GM18861 (cell line): ENCODE data around the gene ACSS2.
"Not testable (repeated sequence)": the region's sequence is repeated elsewhere in the genome, so short reads cannot be mapped to it uniquely, and the experiment has no call there.

Experiments
- ATAC-seq: cut with Tn5 transposase; IDR thresholded peaks from one replicate; pipeline ENCODE4 v1.9.1; 2021; ENCODE audit not compliant: unreplicated experiment

ACSS2 gene

DNA sequence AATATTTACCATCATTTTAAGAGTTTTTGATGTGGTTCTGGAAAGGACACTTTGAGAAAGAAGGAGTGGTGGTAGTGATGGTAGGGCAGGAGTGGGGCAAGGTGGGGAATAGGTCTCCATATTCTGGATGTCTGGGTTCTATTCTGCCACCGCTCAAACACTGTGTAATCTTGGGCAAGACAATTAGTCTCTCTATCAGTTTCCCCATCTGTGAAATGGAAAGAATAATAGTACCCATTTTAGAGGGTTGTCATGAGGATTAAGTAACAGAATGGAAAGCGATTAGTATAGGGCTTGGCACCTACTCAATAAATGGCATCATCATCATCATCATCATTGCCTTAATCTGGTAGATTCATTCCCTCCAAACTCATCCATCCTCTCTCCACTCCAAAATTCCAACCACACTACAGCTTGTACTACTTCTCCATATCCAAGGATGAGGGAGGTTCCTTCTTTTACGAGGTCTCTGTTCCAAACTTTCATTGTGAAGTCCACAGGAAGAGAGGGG lies 2.8 kb upstream of the ACSS2 start:
- ATAC-seq = no peak

DNA sequence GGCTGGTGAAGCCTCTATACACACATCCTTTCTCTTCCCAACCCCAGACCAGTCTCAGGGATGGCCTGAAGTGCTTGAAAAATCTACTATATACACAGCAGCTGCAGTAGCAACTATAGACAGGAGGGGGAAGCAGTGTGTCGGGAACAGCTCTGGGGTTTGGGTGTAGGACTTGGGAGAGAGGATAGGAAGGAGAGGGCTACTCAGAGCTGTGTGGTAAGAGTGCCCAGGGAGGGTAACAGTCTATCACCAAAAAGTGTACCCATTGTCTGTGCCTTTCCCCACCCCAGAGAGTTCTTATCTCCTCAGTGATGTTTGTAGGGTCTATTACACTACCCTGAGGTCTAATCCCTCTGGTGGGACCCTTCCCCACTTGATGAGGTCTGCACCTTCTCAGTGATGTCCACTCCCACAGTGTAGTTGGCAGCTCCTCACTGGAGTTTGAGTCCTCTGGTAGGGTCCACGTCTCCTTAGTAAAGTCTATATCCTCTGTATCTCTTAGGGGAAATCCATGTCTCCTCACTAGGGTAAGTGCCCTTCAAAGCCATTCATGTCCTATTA lies 2.2 kb upstream of the ACSS2 start:
- ATAC-seq = no peak

DNA sequence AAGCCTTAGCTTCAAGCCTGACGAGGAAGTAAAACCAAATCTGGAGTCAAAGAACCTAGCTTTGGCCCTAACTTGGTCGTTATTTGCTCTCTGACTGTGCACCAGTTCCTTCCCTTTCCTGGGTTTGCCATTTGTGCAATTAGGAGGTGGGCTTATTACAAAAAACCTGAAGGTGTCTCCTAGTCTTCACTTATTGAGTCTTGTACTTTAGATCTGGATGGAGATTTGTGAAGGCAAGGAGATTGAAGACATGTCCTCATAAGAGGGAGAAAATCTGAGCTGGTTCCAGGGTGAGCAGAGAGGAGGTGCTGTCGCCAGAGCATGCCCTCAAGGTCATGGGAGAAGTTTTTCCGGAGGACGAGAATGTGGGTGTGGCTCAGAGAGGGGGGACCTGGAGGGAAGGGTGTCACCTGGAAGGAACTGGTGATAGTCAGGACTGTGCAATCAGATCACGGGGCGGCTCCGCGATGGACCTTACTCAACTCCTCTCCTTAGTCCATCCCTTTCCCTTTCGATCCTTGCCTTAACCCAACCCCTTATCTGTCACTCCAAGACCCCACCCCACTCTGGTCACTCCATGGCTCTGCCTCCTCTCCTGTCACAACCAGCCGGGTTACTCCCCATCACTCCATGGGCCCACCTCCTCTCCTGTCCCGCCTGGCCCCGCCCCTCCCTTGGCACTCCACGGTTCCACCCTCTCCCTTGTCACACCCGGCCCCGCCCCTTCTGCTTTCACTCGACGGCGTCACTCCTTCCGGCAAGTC lies 588 bp upstream of the ACSS2 start:
- no peak for ATAC-seq

DNA sequence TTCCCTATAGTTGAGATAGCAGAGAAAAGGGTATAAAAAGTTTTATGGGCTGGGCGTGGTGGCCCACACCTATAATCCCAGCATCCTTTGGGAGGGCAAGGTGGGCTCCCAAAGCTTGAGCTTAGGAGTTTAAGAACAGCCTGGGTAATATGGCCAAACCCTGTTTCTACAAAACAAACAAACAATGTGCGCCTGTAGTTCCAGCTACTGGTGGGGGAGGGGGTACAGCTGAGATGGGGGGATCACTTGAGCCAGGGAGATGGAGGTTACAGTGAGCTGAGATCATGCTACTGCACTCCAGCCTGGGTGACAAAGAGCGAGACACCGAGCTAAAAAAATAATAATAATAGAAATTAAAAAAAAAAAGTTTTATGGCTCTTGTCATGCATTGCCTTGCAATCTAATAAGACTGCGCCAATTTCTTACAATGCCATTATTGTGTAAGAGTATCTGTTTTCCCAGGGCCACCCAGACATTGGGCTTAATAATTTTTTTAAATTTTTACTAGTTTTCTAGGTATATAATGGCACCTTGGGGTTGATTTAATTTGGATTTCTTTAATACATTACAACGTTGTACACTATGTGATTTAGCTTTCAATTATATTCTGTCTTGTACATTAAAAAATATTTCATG lies 3.9 kb downstream of the ACSS2 start:
- no peak for ATAC-seq

DNA sequence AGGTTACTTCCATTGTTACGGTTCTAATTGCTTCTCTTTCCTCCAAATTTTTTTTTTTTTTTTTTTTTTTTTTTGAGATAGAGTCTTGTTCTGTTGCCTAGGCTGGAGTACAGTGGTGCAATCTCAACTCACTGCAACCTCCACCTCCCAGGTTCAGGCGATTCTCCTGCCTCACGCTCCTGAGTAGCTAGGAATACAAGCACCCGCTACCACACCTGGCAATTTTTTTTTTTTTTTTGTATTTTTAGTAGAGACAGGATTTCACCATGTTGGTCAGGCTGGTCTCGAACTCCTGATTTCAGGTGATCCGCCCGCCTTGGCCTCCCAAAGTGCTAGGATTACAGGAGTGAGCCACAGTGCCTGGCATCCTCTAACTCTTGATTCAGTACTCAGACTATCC lies 4.6 kb downstream of the ACSS2 start:
- not testable (repeated sequence) for ATAC-seq

DNA sequence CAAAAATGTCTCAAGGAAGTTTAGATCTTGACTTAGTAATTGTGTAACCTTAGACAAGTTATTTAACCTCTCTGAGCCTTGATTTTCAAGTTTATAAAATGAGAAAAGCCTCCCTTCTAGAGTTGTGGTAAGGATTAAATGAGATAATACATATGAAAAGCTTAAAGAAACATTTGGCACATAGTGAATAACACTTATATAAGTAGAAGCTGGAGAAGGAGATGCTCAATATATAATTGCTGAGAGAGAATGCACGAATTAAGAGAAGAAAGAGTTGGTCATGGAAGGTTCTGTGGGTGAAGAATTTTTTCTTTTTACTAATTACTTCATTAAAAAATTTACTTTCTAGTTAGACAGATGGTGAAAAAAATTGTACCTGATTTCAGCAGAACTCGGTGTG lies 5.3 kb downstream of the ACSS2 start:
- ATAC-seq = no peak

DNA sequence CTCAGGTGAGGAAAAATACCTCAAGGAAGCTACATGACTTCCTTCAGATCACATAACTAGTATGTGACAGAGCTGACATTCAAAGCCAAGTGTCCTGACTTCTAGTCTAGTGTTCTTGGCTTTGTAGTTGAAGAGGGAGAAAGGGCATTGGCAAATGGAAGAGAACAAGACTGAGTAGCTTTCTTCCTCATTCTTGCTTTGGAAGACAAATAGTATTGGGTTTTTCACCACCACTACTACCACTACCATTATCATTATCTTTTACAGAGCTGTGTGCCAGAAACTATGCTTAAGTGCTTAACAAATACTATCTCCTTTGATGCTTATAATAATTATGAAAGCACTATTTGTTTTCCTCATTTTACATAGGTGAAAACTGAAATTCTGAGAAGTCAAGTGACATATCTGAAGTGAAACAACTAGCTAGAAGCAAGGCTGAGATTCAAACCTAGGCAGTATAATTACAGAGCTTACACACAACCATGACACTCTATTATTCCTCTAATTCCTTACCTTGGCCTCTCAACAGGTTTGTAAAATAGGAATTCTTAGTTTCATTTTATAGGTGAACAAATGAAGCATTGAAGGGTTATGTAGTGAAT lies 6.8 kb downstream of the ACSS2 start:
- no peak for ATAC-seq

DNA sequence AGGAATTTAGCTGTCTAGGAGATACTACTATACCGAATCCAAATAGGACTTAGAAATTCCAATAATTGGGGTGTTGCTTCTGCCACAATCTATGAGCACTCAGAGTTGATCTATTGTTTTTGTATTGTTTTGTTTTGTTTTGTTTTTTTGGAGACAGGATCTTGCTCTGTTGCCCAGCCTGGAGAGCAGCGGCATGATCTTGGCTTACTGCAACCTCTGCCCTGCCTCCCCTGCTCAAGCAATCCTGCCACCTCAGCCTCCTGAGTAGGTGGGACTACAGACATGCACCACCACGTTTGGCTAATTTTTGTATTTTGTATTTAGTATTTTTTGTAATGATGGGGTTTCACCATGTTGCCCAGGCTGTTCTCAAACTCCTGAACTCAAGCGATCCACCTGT lies 7.4 kb downstream of the ACSS2 start:
- ATAC-seq = no peak

DNA sequence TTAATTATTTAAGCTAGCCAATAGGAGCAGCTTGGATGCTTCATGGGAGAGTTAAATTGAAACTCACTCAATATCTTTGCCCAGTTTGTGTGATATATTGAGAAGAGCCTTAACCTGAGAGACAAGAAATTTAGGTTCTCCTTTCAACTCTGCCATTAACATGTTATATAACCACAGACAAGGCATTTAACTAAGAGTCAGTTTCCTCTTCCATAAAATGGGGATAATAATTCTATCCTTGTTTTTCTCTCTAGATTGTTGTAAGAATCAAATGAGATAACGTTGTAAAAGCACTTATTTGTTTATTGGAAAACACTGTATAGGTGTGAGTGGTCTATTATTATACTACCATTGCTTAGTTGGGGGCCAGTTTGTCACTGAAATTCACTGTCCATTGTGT lies 7.8 kb downstream of the ACSS2 start:
- no peak for ATAC-seq

DNA sequence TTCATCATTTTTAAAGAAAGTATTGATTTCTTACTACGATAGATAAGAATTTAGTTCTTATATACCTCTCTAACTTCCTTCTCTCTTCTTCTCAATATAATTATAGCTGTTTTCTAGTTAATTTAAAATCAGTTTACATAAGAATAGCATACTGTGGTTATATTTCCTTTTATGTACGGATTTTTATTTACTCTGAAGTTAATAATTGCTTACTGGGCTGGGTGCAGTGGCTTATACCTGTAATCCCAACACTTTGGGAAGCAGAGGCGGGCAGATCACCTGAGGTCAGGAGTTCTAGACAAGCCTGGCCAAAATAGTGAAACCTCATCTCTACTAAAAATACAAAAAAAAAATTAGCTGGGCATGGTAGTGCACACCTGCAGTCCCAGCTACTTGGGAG lies 9.7 kb downstream of the ACSS2 start:
- ATAC-seq = no peak

DNA sequence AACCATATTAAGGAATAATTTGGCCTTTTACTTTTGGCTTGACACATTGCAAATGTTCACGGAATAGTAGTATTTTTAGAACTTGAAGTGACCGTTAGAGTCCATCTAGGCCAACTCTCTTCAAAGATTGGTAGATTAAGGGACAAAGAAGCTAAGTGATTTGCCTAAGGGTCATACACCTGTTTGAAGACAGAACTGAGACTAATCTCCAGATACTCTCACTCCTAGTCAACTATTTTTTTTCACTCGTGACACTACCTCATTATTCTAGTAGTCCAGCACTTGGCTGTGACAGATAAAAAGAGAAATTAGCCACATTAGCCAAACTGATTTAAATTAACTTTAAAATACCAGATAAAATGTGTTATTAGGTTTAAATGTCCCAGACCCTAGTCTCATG lies 10.6 kb downstream of the ACSS2 start:
- ATAC-seq = no peak

DNA sequence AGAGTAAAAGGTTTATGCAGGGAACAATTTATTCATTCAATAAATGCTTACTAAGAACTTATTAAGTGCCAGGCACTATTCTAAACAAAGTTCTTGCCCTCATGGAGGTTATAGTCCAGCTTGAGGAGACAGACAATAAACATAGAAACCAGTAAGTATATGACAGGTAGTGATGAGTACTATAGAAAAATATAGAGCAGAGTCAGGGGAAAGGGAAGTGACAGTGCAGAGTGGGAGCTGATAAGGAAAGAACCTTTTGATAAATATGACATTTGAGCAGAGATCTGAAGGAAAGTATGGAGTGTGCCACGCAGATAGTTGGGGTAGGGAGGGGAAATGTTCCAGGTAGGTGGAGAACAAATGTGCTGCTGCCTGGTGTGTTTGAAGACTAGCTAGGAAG lies 12.1 kb downstream of the ACSS2 start:
- no peak for ATAC-seq

DNA sequence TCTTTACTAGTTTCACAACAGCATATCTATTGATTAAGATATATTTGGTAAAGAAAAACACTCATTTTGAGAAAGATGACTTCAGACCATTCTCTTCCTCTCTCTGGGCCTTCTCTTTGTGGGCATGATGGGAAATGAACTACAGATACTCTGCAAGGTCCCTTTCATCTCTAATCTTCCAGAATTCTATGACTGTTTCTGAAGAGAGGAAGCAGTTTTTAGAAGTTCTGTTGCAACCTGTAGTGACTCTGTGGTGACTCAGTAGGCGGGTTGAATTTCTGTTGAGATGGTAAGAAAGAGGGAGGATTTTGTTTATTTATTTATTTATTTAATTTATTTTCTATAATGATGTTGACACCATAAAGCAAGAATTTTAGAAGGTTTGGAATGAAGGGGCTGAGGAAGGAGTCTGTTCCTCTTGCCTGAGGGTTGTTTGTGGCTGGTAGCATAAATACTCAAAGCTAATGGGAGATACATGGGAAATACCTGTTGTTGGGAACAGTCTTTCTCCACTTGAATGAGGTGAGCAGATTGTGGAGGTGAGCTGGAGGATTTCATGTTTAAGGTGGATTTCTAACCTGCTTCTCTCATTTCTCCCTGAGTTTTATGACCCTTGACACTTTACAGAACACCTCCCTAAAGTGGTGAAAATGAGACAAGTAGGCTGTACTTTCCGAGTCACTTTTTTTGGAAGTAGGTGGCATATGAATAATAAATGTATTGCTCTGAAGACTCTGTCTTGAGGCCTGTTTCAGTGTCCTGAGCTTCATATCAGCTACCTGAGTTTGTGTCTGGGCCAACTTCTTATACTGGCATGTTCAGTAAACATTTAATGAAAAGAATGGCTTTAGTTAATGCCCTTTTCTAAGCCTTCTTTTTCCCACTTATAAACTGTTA lies 15.0 kb downstream of the ACSS2 start:
- ATAC-seq = no peak

DNA sequence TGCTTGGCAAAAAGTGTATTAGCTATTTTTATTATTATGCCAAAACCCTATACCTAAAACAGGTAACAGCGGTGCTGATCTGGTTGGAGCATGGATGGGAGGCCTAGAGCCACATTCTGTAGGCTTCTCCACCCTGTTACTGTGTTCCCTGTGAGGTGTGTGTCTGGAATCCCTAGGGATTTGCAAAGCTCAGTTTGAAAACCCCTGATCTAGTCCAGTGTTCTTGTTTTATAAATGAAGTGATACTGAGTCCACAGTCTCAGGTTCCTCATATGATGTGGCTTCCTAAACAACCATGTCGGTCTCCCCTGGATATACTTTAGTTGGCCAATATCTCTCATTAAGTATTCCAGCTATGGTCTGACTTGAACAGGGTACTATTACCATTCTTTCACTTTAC lies 16.3 kb downstream of the ACSS2 start:
- no peak for ATAC-seq

DNA sequence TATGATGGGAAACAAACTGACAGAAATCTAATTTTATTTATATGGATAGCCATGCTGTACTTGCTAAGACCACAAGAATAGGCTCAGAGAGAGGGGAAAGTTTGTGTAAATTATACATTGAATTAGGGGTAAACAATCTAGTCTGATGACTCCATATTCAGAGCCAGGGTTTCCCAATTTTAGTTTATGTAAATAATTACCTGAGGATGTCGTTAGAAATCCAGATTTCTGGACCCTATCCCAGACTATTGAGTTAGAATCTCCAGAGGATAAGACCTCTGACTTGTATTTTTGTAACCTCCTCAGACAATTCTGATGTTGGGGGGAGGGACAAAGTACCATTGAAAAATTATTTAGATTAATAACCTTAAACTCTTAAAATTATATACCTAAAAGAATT lies 18.3 kb downstream of the ACSS2 start:
- ATAC-seq = no peak

DNA sequence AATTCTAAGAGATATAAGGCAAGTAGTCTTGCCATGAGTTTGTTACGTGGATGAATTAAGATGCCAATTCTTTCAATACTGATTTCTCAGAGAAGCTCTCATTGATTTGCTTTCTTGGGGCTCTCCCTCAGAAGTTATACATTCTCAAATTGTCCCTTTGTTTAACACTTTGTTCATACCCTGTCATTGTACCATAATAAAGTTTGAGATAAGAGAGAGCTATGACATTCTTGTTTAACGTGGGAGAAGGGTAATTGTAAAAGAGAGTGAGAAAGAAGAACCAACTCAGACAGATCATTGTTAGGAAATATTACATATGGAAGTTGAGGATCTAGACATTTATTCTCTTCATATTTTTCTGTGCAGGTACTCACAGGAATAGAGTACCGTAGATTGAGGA lies 19.1 kb downstream of the ACSS2 start:
- ATAC-seq = no peak

DNA sequence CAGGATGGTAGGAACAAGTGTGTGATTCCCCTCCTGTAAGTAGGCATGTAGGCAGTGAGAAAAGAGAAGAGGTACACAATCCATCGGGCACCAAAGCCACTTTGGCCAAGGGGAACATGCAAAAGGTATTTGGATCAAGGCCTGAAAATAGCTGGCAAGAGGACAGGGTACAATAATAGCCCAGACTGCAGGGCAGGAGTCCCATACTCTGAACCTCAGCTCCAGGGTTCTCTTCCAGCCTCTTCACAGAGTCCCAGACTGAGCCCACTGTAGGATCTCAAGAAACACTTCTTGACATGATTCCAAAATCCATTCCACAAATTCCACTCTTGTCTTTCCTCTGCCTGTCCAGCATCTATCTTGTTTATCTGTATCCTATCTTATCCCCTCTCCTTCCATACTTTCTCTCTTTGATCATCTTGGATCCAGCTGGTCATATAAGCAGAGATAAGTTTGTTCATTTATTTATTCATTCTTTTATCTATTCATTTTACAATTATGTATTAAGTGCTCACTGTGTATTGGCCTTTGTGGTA lies 19.7 kb downstream of the ACSS2 start:
- no peak for ATAC-seq

DNA sequence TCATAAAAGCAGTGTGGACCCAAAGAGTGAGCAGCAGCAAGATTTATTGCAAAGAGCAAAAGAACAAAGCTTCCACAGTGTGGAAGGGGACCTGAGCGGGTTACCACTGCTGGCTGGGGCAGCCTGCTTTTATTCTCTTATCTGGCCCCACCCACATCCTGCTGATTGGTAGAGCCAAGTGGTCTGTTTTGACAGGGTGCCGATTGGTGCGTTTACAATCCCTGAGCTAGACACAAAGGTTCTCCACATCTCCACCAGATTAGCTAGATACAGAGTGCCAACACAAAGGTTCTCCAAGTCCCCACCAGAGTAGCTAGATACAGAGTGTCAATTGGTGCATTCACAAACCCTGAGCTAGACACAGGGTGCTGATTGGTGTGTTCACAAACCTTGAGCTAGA lies 21.7 kb downstream of the ACSS2 start:
- ATAC-seq = not testable (repeated sequence)

DNA sequence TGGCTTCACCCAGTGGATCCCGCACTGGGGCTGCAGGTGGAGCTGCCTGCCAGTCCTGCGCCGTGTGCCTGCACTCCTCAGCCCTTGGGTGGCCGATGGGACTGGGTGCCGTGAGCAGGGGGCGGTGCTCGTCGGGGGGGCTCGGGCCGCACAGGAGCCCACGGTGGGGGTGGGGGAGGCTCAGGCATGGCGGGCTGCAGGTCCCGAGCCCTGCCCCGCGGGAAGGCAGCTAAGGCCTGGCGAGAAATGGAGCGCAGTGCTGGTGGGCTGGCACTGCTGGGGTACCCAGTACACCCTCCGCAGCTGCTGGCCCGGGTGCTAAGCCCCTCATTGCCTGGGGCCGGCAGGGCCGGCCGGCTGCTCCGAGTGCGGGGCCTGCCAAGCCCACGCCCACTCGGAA lies 22.3 kb downstream of the ACSS2 start:
- not testable (repeated sequence) for ATAC-seq

DNA sequence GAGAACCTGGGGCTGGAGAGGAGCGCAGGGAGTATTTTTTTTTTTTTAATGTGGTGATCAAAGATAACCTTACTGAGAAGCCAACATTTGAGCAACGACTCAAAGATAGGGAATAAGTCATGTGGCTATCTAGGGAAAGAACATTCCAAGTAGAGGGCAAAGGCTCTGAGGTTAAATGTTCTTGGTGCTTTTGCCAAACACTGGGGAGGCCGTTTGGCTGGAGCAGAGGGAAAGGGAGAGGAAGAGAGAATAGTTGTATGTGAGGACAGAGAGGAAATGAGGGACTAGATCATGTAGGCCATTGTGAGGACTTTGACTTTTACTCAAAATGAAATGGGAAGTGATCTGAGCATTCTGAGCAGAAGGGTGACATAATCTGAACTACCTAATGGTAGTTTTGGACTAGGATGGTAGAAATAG lies 27.8 kb downstream of the ACSS2 start:
- no peak for ATAC-seq
